Keratinocyte (primary cell): Measurements from ENCODE around the gene CBFA2T3. TPM values are rescaled to one million over a fixed set of nuclear protein-coding genes. Genes with fewer than 3 reads are reported as not detected.

Experiments used
- DNase-seq: peaks from one replicate; pipeline ENCODE4 v3.0.0-alpha.2; 2011; ENCODE audit warnings: low read depth, missing footprints, low spot score
- FAIRE-seq: peaks from 2 replicates; lab custom pipeline; 2011; peaks lifted over from hg19 to GRCh38; lab: Jason Lieb, UNC
- H2AFZ ChIP-seq: 2 replicates; pipeline ENCODE4 v1.6.0; 2012; ENCODE audit warnings: low read length, control low read depth, inconsistent platforms; ENCODE audit not compliant: control insufficient read depth
- H3K27ac ChIP-seq: 2 replicates; pipeline ENCODE4 v1.5.1; 2011; ENCODE audit warnings: low read length; ENCODE audit not compliant: control insufficient read depth, insufficient read depth
- H3K27me3 ChIP-seq: 3 replicates; pipeline ENCODE4 v1.6.0; 2011; ENCODE audit warnings: low read length; ENCODE audit not compliant: control insufficient read depth, insufficient read depth; ENCODE audit errors: extremely low read depth
- H3K36me3 ChIP-seq, 2 experiments: 2 replicates in 1 of 2; 3 replicates in 1 of 2; pipeline ENCODE4 v1.5.1; 2011; ENCODE audit warnings: low read length in 2 of 2, mild to moderate bottlenecking in 1 of 2; ENCODE audit not compliant: control insufficient read depth in 2 of 2, insufficient read depth in 2 of 2; ENCODE audit errors: extremely low read depth in 1 of 2
- H3K4me1 ChIP-seq: 3 replicates; pipeline ENCODE4 v1.5.1; 2011; ENCODE audit warnings: low read length; ENCODE audit not compliant: control insufficient read depth, insufficient read depth; ENCODE audit errors: extremely low read depth
- H3K4me2 ChIP-seq: 3 replicates; pipeline ENCODE4 v1.6.0; 2011; ENCODE audit warnings: low read depth, low read length; ENCODE audit not compliant: control insufficient read depth, insufficient read depth; ENCODE audit errors: extremely low read depth
- H3K4me3 ChIP-seq, 3 experiments: fragments of 200-600 bp in 1 of 3; sonication (generic) in 1 of 3; 2 replicates in 2 of 3; 3 replicates in 1 of 3; pipeline ENCODE4 v1.5.1; 2011 to 2016; ENCODE audit warnings: low read length in 3 of 3, mild to moderate bottlenecking in 3 of 3, control low read depth in 2 of 3, inconsistent platforms in 1 of 3, low read depth in 1 of 3, mixed read lengths in 1 of 3, mixed run types in 1 of 3, moderate library complexity in 1 of 3; ENCODE audit not compliant: control insufficient read depth in 2 of 3, insufficient read depth in 2 of 3; ENCODE audit errors: extremely low read depth in 1 of 3
- H3K79me2 ChIP-seq: 2 replicates; pipeline ENCODE4 v1.6.0; 2012; ENCODE audit warnings: low read length; ENCODE audit not compliant: control insufficient read depth, insufficient read depth
- H3K9ac ChIP-seq: 3 replicates; pipeline ENCODE4 v1.6.0; 2011; ENCODE audit warnings: low read length; ENCODE audit not compliant: control insufficient read depth, insufficient read depth; ENCODE audit errors: extremely low read depth
- H3K9me1 ChIP-seq: 3 replicates; pipeline ENCODE4 v1.6.0; 2011; ENCODE audit warnings: low read length; ENCODE audit not compliant: control insufficient read depth, insufficient read depth; ENCODE audit errors: extremely low read depth
- H3K9me3 ChIP-seq: 2 replicates; pipeline ENCODE4 v1.5.1; 2012; ENCODE audit warnings: low read depth, low read length; ENCODE audit not compliant: control insufficient read depth
- H4K20me1 ChIP-seq: 3 replicates; pipeline ENCODE4 v1.6.0; 2011; ENCODE audit warnings: low read length; ENCODE audit not compliant: control insufficient read depth, insufficient read depth; ENCODE audit errors: extremely low read depth
- EZH2 ChIP-seq: IDR thresholded peaks from one replicate; pipeline ENCODE4 v1.6.1; 2012; ENCODE audit warnings: inconsistent platforms, mild to moderate bottlenecking, low read length, moderate library complexity
- dilution Hi-C: fragments of 300-500 bp; cut with MboI; formaldehyde crosslinking; loops from one replicate; pipeline ENCODE4 v1.7.0; 2020; ENCODE audit warnings: low sequenced_read_pairs; ENCODE audit not compliant: extremely low pct_ligation_motif_present
- polyA plus RNA-seq, 5 experiments: library from polyadenylated mRNA; depleted of rRNA in 3 of 5; stranded (reverse) in 3 of 5; stranded (forward) in 1 of 5; unstranded in 1 of 5; fragments of >200 nt; gene quantifications; 1 replicate in 1 of 5; 2 replicates in 3 of 5; 3 replicates in 1 of 5; pipeline versions ENCODE4 v1.2.1 to v1.2.3, GENCODE V29; 2011 to 2012; ENCODE audit warnings: missing spikeins in 2 of 5, low read depth in 1 of 5, low replicate concordance in 1 of 5
- TF ChIP-seq, protein P1 (sequence below), 3 experiments: IDR thresholded peaks in 1 of 3; conservative IDR thresholded peaks in 1 of 3; optimal IDR thresholded peaks in 1 of 3; 2 replicates in 2 of 3; 3 replicates in 1 of 3; pipeline versions ENCODE3 to v1.5.1; 2011; ENCODE audit warnings: low read length in 3 of 3, mild to moderate bottlenecking in 3 of 3, moderate library complexity in 2 of 3, control low read depth in 1 of 3, inconsistent platforms in 1 of 3; ENCODE audit not compliant: insufficient read depth in 2 of 3; ENCODE audit errors: extremely low read depth in 1 of 3

Gene CBFA2T3
- polyA plus RNA-seq, 1 donor (not counting 4 experiments of a cell fraction or from before 2014, with no cell fraction given) = 0.08 TPM

DNA sequence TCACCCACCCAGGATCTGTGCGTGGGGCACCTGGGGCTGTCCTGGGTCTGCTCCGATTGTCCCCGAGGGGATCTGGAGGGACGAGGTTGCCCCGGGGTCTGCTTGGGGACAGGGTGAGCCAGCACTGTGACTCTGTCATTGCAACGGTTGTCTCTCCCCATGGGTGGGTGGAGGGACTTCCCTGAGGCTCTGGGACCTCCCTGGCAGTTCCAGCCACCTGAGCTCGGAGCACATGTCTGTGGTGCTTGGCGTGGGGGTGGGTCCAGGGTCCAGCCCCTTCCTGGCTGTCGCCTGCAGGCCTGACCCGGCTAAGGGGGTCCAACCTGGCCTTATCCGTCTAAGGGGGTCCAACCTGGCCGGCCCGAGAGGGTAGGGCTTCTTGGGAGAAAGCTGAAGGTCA lies 8.5 kb upstream of the CBFA2T3 start:
- no peaks in the 10 kb centered on the region for H4K20me1 ChIP-seq
- H3K9me1 ChIP-seq = no peaks in the 10 kb centered on the region
- DNase-seq = no peak
- H3K27ac ChIP-seq = no peak overlapping the region
- no peak for FAIRE-seq
- H3K27me3 ChIP-seq = peaks cover 28% of the 10 kb centered on the region
- no peaks in the 10 kb centered on the region for H3K4me1 ChIP-seq
- no peak overlapping the region for H3K4me3 ChIP-seq
- TF ChIP-seq, protein P1, sequence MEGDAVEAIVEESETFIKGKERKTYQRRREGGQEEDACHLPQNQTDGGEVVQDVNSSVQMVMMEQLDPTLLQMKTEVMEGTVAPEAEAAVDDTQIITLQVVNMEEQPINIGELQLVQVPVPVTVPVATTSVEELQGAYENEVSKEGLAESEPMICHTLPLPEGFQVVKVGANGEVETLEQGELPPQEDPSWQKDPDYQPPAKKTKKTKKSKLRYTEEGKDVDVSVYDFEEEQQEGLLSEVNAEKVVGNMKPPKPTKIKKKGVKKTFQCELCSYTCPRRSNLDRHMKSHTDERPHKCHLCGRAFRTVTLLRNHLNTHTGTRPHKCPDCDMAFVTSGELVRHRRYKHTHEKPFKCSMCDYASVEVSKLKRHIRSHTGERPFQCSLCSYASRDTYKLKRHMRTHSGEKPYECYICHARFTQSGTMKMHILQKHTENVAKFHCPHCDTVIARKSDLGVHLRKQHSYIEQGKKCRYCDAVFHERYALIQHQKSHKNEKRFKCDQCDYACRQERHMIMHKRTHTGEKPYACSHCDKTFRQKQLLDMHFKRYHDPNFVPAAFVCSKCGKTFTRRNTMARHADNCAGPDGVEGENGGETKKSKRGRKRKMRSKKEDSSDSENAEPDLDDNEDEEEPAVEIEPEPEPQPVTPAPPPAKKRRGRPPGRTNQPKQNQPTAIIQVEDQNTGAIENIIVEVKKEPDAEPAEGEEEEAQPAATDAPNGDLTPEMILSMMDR (optimal IDR thresholded peaks at IDR 0.05 in 1 of 3, IDR thresholded peaks at IDR 0.05 in 1 of 3, conservative IDR thresholded peaks at IDR 0.05 in 1 of 3; ENCODE audit: extremely low read depth in 1 of 3, insufficient read depth in 2 of 3, low read length in 3 of 3) = no peak
- no peak for TF ChIP-seq EZH2
- no peaks in the 10 kb centered on the region for H3K36me3 ChIP-seq
- H3K79me2 ChIP-seq = no peaks in the 10 kb centered on the region
- no peaks in the 10 kb centered on the region for H3K9me3 ChIP-seq
- no peak overlapping the region for H2AFZ ChIP-seq
- dilution Hi-C loops = no loop called here
- no peak overlapping the region for H3K4me2 ChIP-seq
- H3K9ac ChIP-seq = no peak overlapping the region

DNA sequence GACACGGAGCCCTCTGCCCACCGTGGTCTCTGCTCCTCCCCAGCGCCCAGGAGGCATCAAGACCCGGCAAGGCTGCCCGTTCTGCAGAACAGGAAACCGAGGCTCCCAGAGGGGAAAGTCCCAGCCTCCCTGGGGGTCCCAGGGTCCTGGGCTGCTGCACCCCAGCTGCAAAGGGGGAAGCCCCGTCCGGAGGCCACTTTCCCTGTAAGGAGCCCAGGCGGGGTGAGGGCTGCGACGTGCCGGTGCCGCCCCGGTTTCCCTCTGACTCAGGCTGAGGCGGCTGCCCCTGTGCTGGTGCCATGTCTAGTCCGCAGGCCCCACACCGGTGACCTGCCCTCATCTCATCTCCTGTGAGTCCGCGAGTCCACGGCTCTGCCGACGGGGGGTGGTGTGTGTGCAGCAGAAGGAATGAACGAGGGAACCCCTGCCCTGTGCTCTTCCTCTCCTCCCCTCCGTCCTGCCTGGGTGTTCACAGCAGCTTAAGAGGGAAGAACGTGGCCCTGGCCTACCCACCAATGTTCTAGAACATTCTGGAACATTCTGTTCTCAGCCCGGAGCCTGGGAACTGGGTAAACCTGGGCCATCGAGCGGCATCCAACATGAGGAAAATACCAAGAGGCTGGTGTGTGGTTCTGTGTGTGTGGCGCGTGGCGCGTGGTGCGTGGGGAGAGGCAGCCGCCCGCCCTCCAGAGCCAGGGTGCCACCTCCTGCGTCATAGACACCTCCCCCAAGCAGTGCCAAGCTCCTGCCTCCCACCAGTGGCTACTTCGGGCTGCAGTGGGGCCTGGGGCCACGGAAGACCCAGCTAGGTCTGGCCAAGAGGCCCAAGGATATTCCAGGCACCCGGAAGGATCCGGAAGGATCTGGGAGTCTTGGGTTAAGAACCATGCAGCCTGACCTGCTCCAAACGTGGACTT lies 7.0 kb upstream of the CBFA2T3 start:
- Histone ChIP-seq H3K4me1 (no peaks in the 10 kb centered on the region), H4K20me1 (no peaks in the 10 kb centered on the region), H3K4me2 (no peak overlapping the region), H3K36me3 (no peaks in the 10 kb centered on the region), H3K27ac (no peak overlapping the region), H3K4me3 (no peak overlapping the region), H3K9me1 (no peaks in the 10 kb centered on the region), H3K79me2 (no peaks in the 10 kb centered on the region), H3K9me3 (no peaks in the 10 kb centered on the region), H3K27me3 (peaks cover 16% of the 10 kb centered on the region), H2AFZ (no peak overlapping the region), H3K9ac (no peak overlapping the region)
- TF ChIP-seq EZH2 = no peak
- TF ChIP-seq, protein P1 (optimal IDR thresholded peaks at IDR 0.05 in 1 of 3, IDR thresholded peaks at IDR 0.05 in 1 of 3, conservative IDR thresholded peaks at IDR 0.05 in 1 of 3; ENCODE audit: extremely low read depth in 1 of 3, insufficient read depth in 2 of 3, low read length in 3 of 3) = no peak
- DNase-seq (no peak), FAIRE-seq (no peak)
- dilution Hi-C loops = no loop called here
